Left colon (tissue), 2 donors: ENCODE data around the gene NNT. TPM values are rescaled to one million over a fixed set of nuclear protein-coding genes. Genes with fewer than 3 reads are reported as not detected.

Experiments used
- ATAC-seq: fragments of 200-7000 bp; cut with Tn5 transposase; one replicate; pipeline ENCODE4 v1.9.1; 2020; ENCODE audit warnings: mild to moderate bottlenecking, moderate library complexity
- DNase-seq, 2 donors: peaks; one replicate each; pipeline ENCODE4 v3.0.0-alpha.2; 2020
- intact Hi-C, 2 donors: fragments of 100-400 bp; cut with DNase I in 1 of 2; cut with micrococcal nuclease in 1 of 2; formaldehyde crosslinking; loops; one replicate each; pipeline versions ENCODE4 v1.11.2 to v1.14.0; 2022; cut with DNase I, micrococcal nuclease
- total RNA-seq, 2 donors: library from RNA; stranded (reverse); fragmentation: NEBNext Ultra II Directional; extraction: Animal tissue kit (Norgen Biotek cat#: 25700); gene quantifications; one replicate each; pipeline ENCODE4 v1.2.1, GENCODE V29; 2021
- donor health status: DM: no; HTN: no; CAD: no.
- donor health status: DM: yes; HTN: yes; CAD: no.

NNT gene
- total RNA-seq, 2 donors from 2014 or later, result 110 to 146 TPM

- DNase-seq (no peak), ATAC-seq (no peak)
- intact Hi-C loops, result no loop called here
Observed at GRCh38 chr5:43753069-43753468, 150.1 kb downstream of the NNT start.

Other genes with a start within 250 kb of the NNT start
- 100 to 1,000 TPM in 1 of 2 donors, 10 to 100 TPM in 1; 97.0 to 144 TPM for gene CCL28, start 190.8 kb upstream of the NNT start, total RNA-seq
- 10 to 100 TPM; 11.4 to 11.8 TPM for gene TMEM267, start 119.3 kb upstream of the NNT start, total RNA-seq
- gene C5orf34, start 88.0 kb upstream of the NNT start, total RNA-seq, result 1 to 10 TPM in 1 of 2 donors, under 1 TPM in 1; 0.56 to 1.6 TPM
- gene PAIP1, start 46.1 kb upstream of the NNT start, total RNA-seq, result 10 to 100 TPM; 55.2 to 59.1 TPM